ENCODE results near the gene SLC9A6.

SLC9A6 gene

DNA sequence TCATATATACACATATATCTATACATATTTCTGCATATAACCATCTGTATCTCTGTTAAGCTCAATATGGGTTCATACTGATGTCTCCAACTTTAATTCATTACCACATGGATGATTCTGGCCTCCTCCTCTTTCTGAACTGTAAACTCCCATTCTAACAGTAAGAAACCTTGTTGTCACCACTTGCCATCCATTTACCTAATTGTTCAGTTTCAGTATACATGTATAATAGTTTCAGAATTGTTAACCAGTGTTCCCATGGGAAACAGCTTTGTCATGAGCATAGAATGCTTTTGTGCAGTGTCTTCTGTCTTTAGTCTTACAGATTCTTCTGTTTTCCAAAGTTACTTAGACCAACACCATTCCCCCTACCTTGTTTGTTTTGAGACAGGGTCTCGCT is 35.9 kb downstream of the SLC9A6 start:
- Histone ChIP-seq H3K4me1 (ENCODE audit: control insufficient read depth, insufficient read depth, low read length) (no peaks in the 10 kb centered on the region), H3K36me3 (ENCODE audit: control insufficient read depth in 2 of 2, insufficient read depth in 1 of 2, low read length in 2 of 2) (peaks cover 14 to 15% of the 10 kb centered on the region in 2 experiments), H3K4me3 (ENCODE audit: low read depth, low read length) (no peak overlapping the region), H3K27ac (ENCODE audit: extremely low read depth, low read depth, low read length) (no peak overlapping the region), H3K9me3 (ENCODE audit: control insufficient read depth, insufficient read depth, low read depth, low read length) (no peaks in the 10 kb centered on the region)
- TF ChIP-seq ZNF558 (tag by site-specific recombination; IDR thresholded peaks at IDR 0.05) (no peak), ZFP69B (tag by site-specific recombination; IDR thresholded peaks at IDR 0.05) (no peak), BCL11B (tag by site-specific recombination; IDR thresholded peaks at IDR 0.05; ENCODE audit: low read depth) (no peak), ZNF341 (tag by site-specific recombination; IDR thresholded peaks at IDR 0.05; ENCODE audit: low read depth) (no peak), ZNF629 (tag by site-specific recombination; IDR thresholded peaks at IDR 0.05) (no peak), ZBTB7A (tag by site-specific recombination; IDR thresholded peaks at IDR 0.05; ENCODE audit: low read depth) (no peak), ZNF146 (tag by site-specific recombination; IDR thresholded peaks at IDR 0.05) (no peak), OVOL3 (tag by site-specific recombination; IDR thresholded peaks at IDR 0.05) (no peak), ZNF701 (tag by site-specific recombination; IDR thresholded peaks at IDR 0.05) (no peak), ZNF624 (tag by site-specific recombination; IDR thresholded peaks at IDR 0.05) (no peak), ZNF174 (tag by site-specific recombination; IDR thresholded peaks at IDR 0.05) (no peak), ZNF175 (tag by site-specific recombination; IDR thresholded peaks at IDR 0.05) (no peak), TCF7L2 (IDR thresholded peaks at IDR 0.05; ENCODE audit: borderline replicate concordance, low read depth, low read length) (no peak), HOXA7 (CRISPR knock-in tag; IDR thresholded peaks at IDR 0.05; ENCODE audit: borderline replicate concordance) (no peak), OSR2 (tag by site-specific recombination; IDR thresholded peaks at IDR 0.05) (no peak), ZNF133 (tag by site-specific recombination; IDR thresholded peaks at IDR 0.05) (no peak)
- TF ChIP-seq, protein P1, sequence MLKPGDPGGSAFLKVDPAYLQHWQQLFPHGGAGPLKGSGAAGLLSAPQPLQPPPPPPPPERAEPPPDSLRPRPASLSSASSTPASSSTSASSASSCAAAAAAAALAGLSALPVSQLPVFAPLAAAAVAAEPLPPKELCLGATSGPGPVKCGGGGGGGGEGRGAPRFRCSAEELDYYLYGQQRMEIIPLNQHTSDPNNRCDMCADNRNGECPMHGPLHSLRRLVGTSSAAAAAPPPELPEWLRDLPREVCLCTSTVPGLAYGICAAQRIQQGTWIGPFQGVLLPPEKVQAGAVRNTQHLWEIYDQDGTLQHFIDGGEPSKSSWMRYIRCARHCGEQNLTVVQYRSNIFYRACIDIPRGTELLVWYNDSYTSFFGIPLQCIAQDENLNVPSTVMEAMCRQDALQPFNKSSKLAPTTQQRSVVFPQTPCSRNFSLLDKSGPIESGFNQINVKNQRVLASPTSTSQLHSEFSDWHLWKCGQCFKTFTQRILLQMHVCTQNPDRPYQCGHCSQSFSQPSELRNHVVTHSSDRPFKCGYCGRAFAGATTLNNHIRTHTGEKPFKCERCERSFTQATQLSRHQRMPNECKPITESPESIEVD (tag by site-specific recombination; IDR thresholded peaks at IDR 0.05) = no peak
- TF ChIP-seq, protein P2, sequence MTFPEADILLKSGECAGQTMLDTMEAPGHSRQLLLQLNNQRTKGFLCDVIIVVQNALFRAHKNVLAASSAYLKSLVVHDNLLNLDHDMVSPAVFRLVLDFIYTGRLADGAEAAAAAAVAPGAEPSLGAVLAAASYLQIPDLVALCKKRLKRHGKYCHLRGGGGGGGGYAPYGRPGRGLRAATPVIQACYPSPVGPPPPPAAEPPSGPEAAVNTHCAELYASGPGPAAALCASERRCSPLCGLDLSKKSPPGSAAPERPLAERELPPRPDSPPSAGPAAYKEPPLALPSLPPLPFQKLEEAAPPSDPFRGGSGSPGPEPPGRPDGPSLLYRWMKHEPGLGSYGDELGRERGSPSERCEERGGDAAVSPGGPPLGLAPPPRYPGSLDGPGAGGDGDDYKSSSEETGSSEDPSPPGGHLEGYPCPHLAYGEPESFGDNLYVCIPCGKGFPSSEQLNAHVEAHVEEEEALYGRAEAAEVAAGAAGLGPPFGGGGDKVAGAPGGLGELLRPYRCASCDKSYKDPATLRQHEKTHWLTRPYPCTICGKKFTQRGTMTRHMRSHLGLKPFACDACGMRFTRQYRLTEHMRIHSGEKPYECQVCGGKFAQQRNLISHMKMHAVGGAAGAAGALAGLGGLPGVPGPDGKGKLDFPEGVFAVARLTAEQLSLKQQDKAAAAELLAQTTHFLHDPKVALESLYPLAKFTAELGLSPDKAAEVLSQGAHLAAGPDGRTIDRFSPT (tag by site-specific recombination; IDR thresholded peaks at IDR 0.05) = no peak
- TF ChIP-seq, protein P3, sequence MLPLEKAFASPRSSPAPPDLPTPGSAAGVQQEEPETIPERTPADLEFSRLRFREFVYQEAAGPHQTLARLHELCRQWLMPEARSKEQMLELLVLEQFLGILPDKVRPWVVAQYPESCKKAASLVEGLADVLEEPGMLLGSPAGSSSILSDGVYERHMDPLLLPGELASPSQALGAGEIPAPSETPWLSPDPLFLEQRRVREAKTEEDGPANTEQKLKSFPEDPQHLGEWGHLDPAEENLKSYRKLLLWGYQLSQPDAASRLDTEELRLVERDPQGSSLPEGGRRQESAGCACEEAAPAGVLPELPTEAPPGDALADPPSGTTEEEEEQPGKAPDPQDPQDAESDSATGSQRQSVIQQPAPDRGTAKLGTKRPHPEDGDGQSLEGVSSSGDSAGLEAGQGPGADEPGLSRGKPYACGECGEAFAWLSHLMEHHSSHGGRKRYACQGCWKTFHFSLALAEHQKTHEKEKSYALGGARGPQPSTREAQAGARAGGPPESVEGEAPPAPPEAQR (tag by site-specific recombination; IDR thresholded peaks at IDR 0.05) = no peak
- TF ChIP-seq, protein P4, sequence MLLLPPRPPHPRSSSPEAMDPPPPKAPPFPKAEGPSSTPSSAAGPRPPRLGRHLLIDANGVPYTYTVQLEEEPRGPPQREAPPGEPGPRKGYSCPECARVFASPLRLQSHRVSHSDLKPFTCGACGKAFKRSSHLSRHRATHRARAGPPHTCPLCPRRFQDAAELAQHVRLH (tag by site-specific recombination; IDR thresholded peaks at IDR 0.05) = no peak
- ChIA-PET CTCF (interaction anchor here (1.1 kb wide), 1 partner anchor 556 kb away, joined by 5 read pairs; no protein-coding TSS in a partner anchor), POLR2A (no interaction called here)

DNA sequence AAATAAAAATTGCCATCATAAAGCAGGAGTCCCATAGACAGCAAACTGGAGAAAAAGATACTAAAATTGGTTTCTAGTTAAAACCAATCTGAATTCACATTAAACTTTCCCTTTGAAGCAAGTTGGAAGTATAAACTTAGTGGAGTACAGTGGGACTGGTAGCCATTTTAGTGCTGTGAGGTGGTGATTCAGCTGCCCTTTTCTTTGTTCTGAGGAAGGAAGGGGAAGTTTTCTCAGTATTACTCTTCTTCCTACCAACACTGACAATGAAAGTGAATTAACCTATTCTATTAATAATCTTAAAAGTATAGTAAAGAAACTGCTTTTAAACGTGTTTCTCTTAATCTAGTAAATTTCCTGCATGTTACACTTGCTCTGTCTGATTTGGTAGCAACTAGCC is 36.7 kb downstream of the SLC9A6 start:
- POLR2A ChIA-PET = no interaction called here
- Histone ChIP-seq H3K4me1 (ENCODE audit: control insufficient read depth, insufficient read depth, low read length) (no peaks in the 10 kb centered on the region), H3K27ac (ENCODE audit: extremely low read depth, low read depth, low read length) (no peak overlapping the region), H3K36me3 (ENCODE audit: control insufficient read depth in 2 of 2, insufficient read depth in 1 of 2, low read length in 2 of 2) (peaks cover 14 to 15% of the 10 kb centered on the region in 2 experiments), H3K9me3 (ENCODE audit: control insufficient read depth, insufficient read depth, low read depth, low read length) (no peaks in the 10 kb centered on the region), H3K4me3 (ENCODE audit: low read depth, low read length) (no peak overlapping the region)
- CTCF ChIA-PET = no interaction called here
- TF ChIP-seq, protein P5, sequence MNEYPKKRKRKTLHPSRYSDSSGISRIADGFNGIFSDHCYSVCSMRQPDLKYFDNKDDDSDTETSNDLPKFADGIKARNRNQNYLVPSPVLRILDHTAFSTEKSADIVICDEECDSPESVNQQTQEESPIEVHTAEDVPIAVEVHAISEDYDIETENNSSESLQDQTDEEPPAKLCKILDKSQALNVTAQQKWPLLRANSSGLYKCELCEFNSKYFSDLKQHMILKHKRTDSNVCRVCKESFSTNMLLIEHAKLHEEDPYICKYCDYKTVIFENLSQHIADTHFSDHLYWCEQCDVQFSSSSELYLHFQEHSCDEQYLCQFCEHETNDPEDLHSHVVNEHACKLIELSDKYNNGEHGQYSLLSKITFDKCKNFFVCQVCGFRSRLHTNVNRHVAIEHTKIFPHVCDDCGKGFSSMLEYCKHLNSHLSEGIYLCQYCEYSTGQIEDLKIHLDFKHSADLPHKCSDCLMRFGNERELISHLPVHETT (tag by site-specific recombination; IDR thresholded peaks at IDR 0.05) = no peak
- TF ChIP-seq ZNF133 (tag by site-specific recombination; IDR thresholded peaks at IDR 0.05) = no peak
- TF ChIP-seq, protein P6, sequence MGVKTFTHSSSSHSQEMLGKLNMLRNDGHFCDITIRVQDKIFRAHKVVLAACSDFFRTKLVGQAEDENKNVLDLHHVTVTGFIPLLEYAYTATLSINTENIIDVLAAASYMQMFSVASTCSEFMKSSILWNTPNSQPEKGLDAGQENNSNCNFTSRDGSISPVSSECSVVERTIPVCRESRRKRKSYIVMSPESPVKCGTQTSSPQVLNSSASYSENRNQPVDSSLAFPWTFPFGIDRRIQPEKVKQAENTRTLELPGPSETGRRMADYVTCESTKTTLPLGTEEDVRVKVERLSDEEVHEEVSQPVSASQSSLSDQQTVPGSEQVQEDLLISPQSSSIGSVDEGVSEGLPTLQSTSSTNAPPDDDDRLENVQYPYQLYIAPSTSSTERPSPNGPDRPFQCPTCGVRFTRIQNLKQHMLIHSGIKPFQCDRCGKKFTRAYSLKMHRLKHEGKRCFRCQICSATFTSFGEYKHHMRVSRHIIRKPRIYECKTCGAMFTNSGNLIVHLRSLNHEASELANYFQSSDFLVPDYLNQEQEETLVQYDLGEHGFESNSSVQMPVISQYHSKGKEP (tag by site-specific recombination; IDR thresholded peaks at IDR 0.05) = no peak
- no peak for TF ChIP-seq GLI2 (tag by site-specific recombination; IDR thresholded peaks at IDR 0.05; ENCODE audit: borderline replicate concordance, low read depth)
- TF ChIP-seq ZNF157 (tag by site-specific recombination; IDR thresholded peaks at IDR 0.05) = no peak
- TF ChIP-seq ZNF521 (tag by site-specific recombination; IDR thresholded peaks at IDR 0.05) = no peak
- TF ChIP-seq, protein P7, sequence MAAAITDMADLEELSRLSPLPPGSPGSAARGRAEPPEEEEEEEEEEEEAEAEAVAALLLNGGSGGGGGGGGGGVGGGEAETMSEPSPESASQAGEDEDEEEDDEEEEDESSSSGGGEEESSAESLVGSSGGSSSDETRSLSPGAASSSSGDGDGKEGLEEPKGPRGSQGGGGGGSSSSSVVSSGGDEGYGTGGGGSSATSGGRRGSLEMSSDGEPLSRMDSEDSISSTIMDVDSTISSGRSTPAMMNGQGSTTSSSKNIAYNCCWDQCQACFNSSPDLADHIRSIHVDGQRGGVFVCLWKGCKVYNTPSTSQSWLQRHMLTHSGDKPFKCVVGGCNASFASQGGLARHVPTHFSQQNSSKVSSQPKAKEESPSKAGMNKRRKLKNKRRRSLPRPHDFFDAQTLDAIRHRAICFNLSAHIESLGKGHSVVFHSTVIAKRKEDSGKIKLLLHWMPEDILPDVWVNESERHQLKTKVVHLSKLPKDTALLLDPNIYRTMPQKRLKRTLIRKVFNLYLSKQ (tag by site-specific recombination; IDR thresholded peaks at IDR 0.05; ENCODE audit: borderline replicate concordance) = no peak
- no peak for TF ChIP-seq ZNF23 (tag by site-specific recombination; IDR thresholded peaks at IDR 0.05; ENCODE audit: borderline replicate concordance)
